OCI-LY7 (cell line): ENCODE data around the gene DSCAM.

Source experiments
- EZH2phosphoT487 ChIP-seq: fragments of 200-600 bp; sonication (generic); IDR thresholded peaks from 2 replicates; pipeline ENCODE4 v1.6.1; 2018; ENCODE audit warnings: low read depth, borderline replicate concordance, mild to moderate bottlenecking, mixed run types, antibody characterized with exemption, low read length, moderate library complexity, mixed read lengths
- TF ChIP-seq, protein P1 (sequence below): fragments of 200-600 bp; sonication (generic); conservative IDR thresholded peaks from 2 replicates; pipeline ENCODE4 v1.5.1; 2014; ENCODE audit warnings: mild to moderate bottlenecking, antibody characterized with exemption, low read length, moderate library complexity, mixed read lengths

DNA sequence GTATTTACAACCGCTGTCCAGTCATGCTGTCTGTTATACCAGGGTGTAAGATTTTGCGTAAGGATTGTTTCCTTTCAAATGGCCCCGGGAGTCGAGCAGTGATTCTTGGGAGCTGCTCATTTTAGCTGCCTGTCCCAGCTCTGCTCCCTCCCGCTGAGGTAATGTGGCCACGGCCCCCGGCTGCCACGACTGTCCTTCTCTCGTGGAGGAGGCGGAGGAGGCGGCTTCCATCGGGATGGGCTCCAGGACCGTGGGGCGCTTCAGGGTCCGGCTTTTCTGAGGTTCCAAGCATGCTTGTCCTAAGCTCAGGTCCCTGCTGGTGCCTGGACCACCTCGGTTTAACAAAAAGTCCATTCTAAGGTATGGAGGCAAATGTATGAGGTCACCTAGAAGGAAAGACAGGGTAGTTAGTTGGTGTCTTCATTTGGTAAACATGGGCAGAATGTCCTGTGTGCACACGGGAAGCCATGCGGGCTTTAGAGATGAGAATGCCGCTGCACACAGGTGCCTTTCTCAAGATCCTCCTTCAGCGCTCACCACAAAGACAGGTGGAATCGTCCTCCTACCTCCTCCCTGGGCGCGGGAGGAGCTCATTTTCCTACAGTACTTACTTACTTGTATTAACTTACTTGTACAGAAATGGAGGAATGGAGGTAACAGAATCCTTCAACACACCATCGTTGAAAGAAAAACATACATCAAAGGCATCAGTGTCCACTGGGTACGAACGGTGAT, 833.8 kb downstream of the DSCAM start:
- no peak for TF ChIP-seq EZH2phosphoT487
- TF ChIP-seq, protein P1, sequence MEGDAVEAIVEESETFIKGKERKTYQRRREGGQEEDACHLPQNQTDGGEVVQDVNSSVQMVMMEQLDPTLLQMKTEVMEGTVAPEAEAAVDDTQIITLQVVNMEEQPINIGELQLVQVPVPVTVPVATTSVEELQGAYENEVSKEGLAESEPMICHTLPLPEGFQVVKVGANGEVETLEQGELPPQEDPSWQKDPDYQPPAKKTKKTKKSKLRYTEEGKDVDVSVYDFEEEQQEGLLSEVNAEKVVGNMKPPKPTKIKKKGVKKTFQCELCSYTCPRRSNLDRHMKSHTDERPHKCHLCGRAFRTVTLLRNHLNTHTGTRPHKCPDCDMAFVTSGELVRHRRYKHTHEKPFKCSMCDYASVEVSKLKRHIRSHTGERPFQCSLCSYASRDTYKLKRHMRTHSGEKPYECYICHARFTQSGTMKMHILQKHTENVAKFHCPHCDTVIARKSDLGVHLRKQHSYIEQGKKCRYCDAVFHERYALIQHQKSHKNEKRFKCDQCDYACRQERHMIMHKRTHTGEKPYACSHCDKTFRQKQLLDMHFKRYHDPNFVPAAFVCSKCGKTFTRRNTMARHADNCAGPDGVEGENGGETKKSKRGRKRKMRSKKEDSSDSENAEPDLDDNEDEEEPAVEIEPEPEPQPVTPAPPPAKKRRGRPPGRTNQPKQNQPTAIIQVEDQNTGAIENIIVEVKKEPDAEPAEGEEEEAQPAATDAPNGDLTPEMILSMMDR, result no peak
